GM15510 (cell line): ENCODE results near the gene AFM.

Source experiments
- POLR2A ChIP-seq: IDR thresholded peaks from 3 replicates; pipeline ENCODE4 v1.6.1; 2011; ENCODE audit warnings: borderline replicate concordance; ENCODE audit not compliant: insufficient read length; ENCODE audit errors: extremely low read depth

The AFM gene

GRCh38 chr4:73481358-73481757, at the start of gene AFM:
AFM (plus strand) TSS chr4:73481745; CDS start chr4:73481776, 31 bp downstream.
- TF ChIP-seq POLR2A, result no peak

GRCh38 chr4:73431813-73432168, 49.8 kb upstream of the AFM start:
- no peak for TF ChIP-seq POLR2A

- TF ChIP-seq POLR2A, result no peak
Observed at GRCh38 chr4:73432169-73433000, 49.2 kb upstream of the AFM start.

- TF ChIP-seq POLR2A, result no peak
Observed at GRCh38 chr4:73433140-73433539, 48.4 kb upstream of the AFM start.

- TF ChIP-seq POLR2A, result no peak
Observed at GRCh38 chr4:73434311-73434710, 47.2 kb upstream of the AFM start.

GRCh38 chr4:73435984-73436383, 45.6 kb upstream of the AFM start, which contains the start of gene AFP:
AFP (plus strand) TSS chr4:73436221; CDS start chr4:73436263, 42 bp downstream.
- no peak for TF ChIP-seq POLR2A

GRCh38 chr4:73436674-73437557, 44.6 kb upstream of the AFM start:
- no peak for TF ChIP-seq POLR2A

- no peak for TF ChIP-seq POLR2A
Observed at GRCh38 chr4:73437558-73437956, 44.0 kb upstream of the AFM start.

GRCh38 chr4:73438048-73438447, 43.5 kb upstream of the AFM start:
- no peak for TF ChIP-seq POLR2A

GRCh38 chr4:73438582-73439215, 42.8 kb upstream of the AFM start:
- TF ChIP-seq POLR2A, result no peak

GRCh38 chr4:73439445-73439844, 42.1 kb upstream of the AFM start:
- TF ChIP-seq POLR2A, result no peak

GRCh38 chr4:73439991-73440390, 41.6 kb upstream of the AFM start:
- TF ChIP-seq POLR2A, result no peak

GRCh38 chr4:73440653-73441052, 40.9 kb upstream of the AFM start:
- TF ChIP-seq POLR2A, result no peak

GRCh38 chr4:73442275-73442674, 39.3 kb upstream of the AFM start:
- no peak for TF ChIP-seq POLR2A

- TF ChIP-seq POLR2A, result no peak
Observed at GRCh38 chr4:73443224-73443623, 38.3 kb upstream of the AFM start.
